Activated CD8-positive, alpha-beta T cell treated with anti-CD3 and anti-CD28 coated beads, Interleukin-2, amount 10 ng/mL, durations not matched to agents 7 days and 5 days (primary cell): ENCODE results near the gene SKA1. TPM values are rescaled to one million over a fixed set of nuclear protein-coding genes. Genes with fewer than 3 reads are reported as not detected.
"Not testable (repeated sequence)": the region's sequence is repeated elsewhere in the genome, so short reads cannot be mapped to it uniquely, and the experiment has no call there.

Source experiments
- ATAC-seq: fragments of 150-1000 bp; cut with Tn5 transposase; one replicate; pipeline ENCODE4 v1.10.0; 2021; ENCODE audit warnings: moderate library complexity
- CTCF ChIA-PET: fragments of 350-600 bp; sonication (Branson Sonifier 250); formaldehyde crosslinking; loops from one replicate; lab custom pipeline; 2021; ENCODE audit warnings: antibody characterized with exemption; lab: Charles Lee
- POLR2A ChIA-PET: fragments of 350-600 bp; sonication (Branson Sonifier 250); formaldehyde crosslinking; loops from one replicate; lab custom pipeline; 2021; ENCODE audit warnings: antibody characterized with exemption; lab: Charles Lee
- DNase-seq: peaks from one replicate; pipeline ENCODE4 v3.0.0-alpha.2; 2020
- H3K27ac Mint-ChIP-seq: one replicate; pipeline ENCODE4 v1.8.0; 2021; ENCODE audit warnings: mild to moderate bottlenecking, mixed read lengths
- H3K27me3 Mint-ChIP-seq: one replicate; pipeline ENCODE4 v1.8.0; 2021; ENCODE audit warnings: low read depth, mixed read lengths
- H3K36me3 Mint-ChIP-seq: one replicate; pipeline ENCODE4 v1.8.0; 2021; ENCODE audit warnings: low read depth, mixed read lengths
- H3K4me1 Mint-ChIP-seq: one replicate; pipeline ENCODE4 v1.8.0; 2021; ENCODE audit warnings: low read depth, mixed read lengths
- H3K4me3 Mint-ChIP-seq: one replicate; pipeline ENCODE4 v1.8.0; 2021; ENCODE audit warnings: mild to moderate bottlenecking, mixed read lengths
- H3K9me3 Mint-ChIP-seq: one replicate; pipeline ENCODE4 v1.8.0; 2022; ENCODE audit warnings: mixed read lengths; ENCODE audit not compliant: insufficient read depth
- total RNA-seq, 2 experiments: library from RNA; stranded (reverse); gene quantifications; one replicate each; pipeline ENCODE4 v1.2.3, GENCODE V29; 2021

SKA1 gene
- total RNA-seq, 2 experiments from 2014 or later = 46.3 to 48.9 TPM

DNA sequence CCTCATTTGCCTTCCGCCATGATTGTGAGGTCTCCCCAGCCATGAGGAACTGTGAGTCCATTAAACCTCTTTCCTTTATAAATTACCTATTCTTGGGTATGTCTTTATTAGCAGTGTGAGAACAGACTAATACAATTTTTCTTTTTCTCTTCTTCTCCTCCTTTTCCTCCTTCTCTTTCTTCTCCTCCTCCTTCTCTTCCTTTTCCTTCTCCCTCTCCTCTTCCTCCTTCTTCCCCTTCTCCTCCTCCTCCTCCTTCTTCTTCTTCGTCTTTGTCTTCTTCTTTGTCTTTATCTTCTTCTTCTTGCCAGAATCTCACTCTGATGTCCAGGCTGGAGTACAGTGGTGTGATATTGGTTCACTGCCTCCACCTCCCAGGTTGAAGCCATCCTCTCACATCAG lies 20.2 kb downstream of the SKA1 start:
- DNase-seq = no peak
- H3K27me3 Mint-ChIP-seq = peaks cover 11% of the 10 kb centered on the region
- H3K27ac Mint-ChIP-seq = no peak overlapping the region
- H3K4me1 Mint-ChIP-seq = no peaks in the 10 kb centered on the region
- POLR2A ChIA-PET = no interaction called here
- no peak for ATAC-seq
- H3K9me3 Mint-ChIP-seq = no peaks in the 10 kb centered on the region
- peaks cover 25% of the 10 kb centered on the region for H3K36me3 Mint-ChIP-seq
- CTCF ChIA-PET = no interaction called here
- H3K4me3 Mint-ChIP-seq = no peak overlapping the region

DNA sequence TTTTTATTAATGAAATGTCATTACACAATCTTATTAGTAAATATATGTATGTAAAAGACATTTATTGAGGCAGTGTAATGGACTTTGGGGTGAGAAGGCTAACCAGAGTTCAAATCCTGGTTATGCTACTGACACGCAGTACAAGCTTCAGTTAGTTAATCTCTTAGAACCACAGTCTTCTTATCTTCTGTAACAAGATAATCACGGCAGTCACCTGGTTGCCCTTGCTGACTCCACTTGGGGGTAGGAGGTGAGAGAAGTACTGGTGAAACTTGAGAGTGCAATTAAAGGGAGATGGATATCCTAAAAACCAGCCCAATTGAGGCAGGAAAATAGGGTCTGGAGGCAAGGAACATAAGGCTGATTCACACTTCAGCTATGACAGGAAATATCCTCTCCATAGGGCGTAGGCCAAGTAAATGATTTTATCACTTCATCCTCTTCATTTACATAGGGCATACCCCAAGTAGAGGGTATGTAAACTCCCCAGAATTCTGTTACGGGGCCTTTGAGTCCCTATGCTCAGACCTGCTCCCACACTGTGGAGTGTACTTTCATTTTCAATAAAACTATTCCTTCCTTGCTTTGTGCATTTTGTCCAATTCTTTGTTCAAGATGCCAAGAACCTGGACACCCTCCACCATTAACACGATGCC lies 21.3 kb downstream of the SKA1 start:
- DNase-seq (no peak), ATAC-seq (no peak)
- Mint-ChIP-seq H3K4me3 (no peak overlapping the region), H3K36me3 (peaks cover 20% of the 10 kb centered on the region), H3K27me3 (peaks cover 20% of the 10 kb centered on the region), H3K27ac (no peak overlapping the region), H3K4me1 (no peaks in the 10 kb centered on the region), H3K9me3 (no peaks in the 10 kb centered on the region)
- ChIA-PET POLR2A (no interaction called here), CTCF (no interaction called here)

DNA sequence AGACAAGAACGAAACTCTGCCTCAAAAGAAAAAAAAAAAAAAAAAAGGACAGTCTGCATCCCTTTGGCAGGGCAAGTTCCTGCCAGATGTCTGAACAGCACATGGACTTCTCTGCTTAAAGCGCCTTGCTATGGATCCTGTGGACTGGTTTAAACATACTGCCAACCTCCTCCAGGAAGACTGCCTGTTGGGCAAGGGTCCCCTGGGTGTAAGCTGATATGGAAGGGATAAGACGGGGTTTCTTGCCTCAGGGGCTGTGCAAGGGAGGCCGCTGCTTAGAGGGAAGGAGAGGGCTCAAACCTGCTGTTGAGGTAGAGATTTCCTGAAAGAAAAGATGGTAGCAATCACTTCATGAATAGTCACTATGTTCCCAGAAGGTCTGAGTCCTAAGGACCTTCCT lies 22.2 kb downstream of the SKA1 start:
- DNase-seq (no peak), ATAC-seq (no peak)
- H3K27me3 Mint-ChIP-seq = peaks cover 27% of the 10 kb centered on the region
- no peaks in the 10 kb centered on the region for H3K9me3 Mint-ChIP-seq
- H3K4me3 Mint-ChIP-seq = no peak overlapping the region
- POLR2A ChIA-PET = no interaction called here
- no peak overlapping the region for H3K27ac Mint-ChIP-seq
- H3K4me1 Mint-ChIP-seq = no peaks in the 10 kb centered on the region
- CTCF ChIA-PET = no interaction called here
- peaks cover 20% of the 10 kb centered on the region for H3K36me3 Mint-ChIP-seq

DNA sequence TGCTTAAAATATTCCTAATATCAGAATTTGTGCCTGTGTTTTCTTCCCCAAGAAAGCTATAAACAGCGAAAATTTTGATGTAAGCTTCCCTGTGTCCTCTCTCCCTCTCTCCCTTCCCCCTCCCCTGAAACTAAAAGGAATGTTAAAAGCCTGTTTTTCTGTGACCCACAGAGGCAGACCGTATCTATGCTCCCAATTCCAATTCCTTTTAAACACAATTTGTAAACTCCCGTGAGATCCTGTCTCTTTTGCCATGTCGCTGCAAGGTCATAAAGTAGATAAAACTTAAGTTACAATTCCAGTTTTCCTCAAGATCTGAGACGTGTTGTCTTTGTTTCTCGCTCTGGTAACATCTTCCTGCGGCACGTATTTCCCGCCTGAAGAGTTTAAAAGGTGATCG lies 23.3 kb downstream of the SKA1 start:
- H3K27ac Mint-ChIP-seq = no peak overlapping the region
- ATAC-seq (no peak), DNase-seq (no peak)
- no peak overlapping the region for H3K4me3 Mint-ChIP-seq
- ChIA-PET POLR2A (no interaction called here), CTCF (no interaction called here)
- no peaks in the 10 kb centered on the region for H3K9me3 Mint-ChIP-seq
- H3K27me3 Mint-ChIP-seq = peaks cover 38% of the 10 kb centered on the region
- H3K36me3 Mint-ChIP-seq = peaks cover 16% of the 10 kb centered on the region
- no peaks in the 10 kb centered on the region for H3K4me1 Mint-ChIP-seq

DNA sequence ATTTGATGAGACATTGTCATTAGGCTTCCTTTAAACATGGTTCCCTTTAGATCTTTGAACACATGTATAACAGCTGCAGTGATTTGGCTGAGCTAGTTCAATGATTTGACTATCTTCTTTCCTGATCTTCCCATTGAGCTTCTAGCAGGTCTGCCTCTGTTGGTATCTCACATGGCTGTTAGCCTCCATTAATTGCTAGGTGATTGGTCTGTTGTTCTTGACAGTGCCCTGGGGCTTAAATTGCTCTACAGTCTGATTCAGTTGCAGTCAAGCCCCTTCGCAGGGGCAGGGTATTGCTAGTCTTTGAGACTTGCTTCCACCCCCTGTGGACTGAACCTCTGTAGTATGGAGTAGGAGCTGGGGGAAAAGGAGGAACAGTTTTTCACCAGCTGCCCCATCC lies 24.1 kb downstream of the SKA1 start:
- Mint-ChIP-seq H3K27me3 (peaks cover 46% of the 10 kb centered on the region), H3K27ac (no peak overlapping the region)
- CTCF ChIA-PET = no interaction called here

DNA sequence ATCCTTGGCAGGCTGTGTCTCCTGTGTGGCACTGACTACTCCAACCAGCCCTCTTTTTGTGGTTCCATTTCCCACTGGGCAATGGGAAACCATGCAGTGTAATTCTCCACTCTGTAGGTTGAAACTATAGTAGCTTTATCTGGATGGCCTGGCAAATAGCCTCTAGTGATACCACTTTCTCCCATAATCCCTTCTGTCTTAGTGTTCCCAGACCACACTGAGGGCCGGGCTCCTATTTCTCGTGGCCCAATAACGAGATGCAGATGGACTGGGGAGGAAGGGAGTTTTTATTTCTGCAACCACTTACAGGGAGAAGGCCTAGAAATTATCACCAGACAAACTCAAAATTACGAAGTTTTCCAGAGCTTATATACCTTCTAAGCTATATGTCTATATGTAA lies 24.7 kb downstream of the SKA1 start:
- CTCF ChIA-PET = no interaction called here
- H3K27me3 Mint-ChIP-seq = peaks cover 52% of the 10 kb centered on the region
- POLR2A ChIA-PET = interaction anchor here (1.1 kb wide), 1 partner anchor 20 kb away, joined by 5 read pairs; no protein-coding TSS in a partner anchor
- H3K27ac Mint-ChIP-seq = no peak overlapping the region
- no peaks in the 10 kb centered on the region for H3K9me3 Mint-ChIP-seq
- no peaks in the 10 kb centered on the region for H3K4me1 Mint-ChIP-seq
- no peak for DNase-seq
- ATAC-seq = no peak
- no peak overlapping the region for H3K4me3 Mint-ChIP-seq
- H3K36me3 Mint-ChIP-seq = peaks cover 5% of the 10 kb centered on the region

More for the DNA sequence above, 24.1 kb downstream of the SKA1 start:
- Mint-ChIP-seq H3K9me3 (no peaks in the 10 kb centered on the region), H3K36me3 (peaks cover 9% of the 10 kb centered on the region), H3K4me1 (no peaks in the 10 kb centered on the region), H3K4me3 (no peak overlapping the region)
- POLR2A ChIA-PET = interaction anchor here (1.1 kb wide), 1 partner anchor 19 kb away, joined by 5 read pairs; no protein-coding TSS in a partner anchor
- DNase-seq (no peak), ATAC-seq (no peak)

DNA sequence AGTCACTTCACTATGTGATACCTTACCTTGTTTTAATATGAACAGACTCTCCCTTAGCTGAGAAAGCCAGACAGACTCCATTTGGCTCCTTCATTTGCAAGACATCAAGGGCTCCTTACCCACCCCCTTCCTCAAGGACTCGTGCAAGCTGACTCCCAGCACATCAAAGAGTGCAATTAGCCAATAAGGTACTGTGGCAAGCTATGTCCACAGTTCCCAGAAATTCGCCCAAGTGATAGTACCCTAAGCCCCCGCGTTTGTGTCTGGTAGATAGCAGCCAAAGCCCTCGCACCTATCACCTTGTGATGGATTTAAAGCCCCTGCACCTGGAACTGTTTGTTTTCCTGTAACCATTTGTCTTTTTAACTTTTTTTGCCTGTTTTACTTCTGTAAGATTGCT lies 25.6 kb downstream of the SKA1 start:
- CTCF ChIA-PET, H3K4me1 Mint-ChIP-seq, H3K9me3 Mint-ChIP-seq, POLR2A ChIA-PET, DNase-seq, H3K4me3 Mint-ChIP-seq, ATAC-seq, H3K27ac Mint-ChIP-seq, H3K36me3 Mint-ChIP-seq: not testable (repeated sequence)
- peaks cover 57% of the 10 kb centered on the region for H3K27me3 Mint-ChIP-seq

DNA sequence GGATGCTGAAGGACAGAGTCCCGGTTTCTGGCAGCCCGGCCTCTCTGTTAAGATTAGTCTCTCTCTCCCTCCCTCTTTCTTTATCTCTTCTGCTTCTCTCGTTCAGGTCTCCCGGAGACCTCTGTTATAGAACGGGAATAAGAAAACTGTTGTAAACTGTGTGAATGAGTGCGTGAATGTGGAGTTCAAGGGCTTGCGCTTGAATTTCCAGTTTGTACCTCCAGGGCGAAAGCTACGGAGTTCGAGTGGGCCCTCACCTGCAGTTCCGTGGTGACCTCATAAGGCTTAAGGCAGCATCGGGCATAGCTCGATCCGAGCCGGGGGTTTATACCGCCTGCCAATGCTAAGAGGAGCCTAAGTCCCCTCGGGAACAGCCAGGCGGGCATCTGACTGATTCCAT lies 26.4 kb downstream of the SKA1 start:
- CTCF ChIA-PET = no interaction called here
- DNase-seq = no peak
- H3K27ac Mint-ChIP-seq = no peak overlapping the region
- peaks cover 60% of the 10 kb centered on the region for H3K27me3 Mint-ChIP-seq
- ATAC-seq = no peak
- no peaks in the 10 kb centered on the region for H3K36me3 Mint-ChIP-seq
- H3K4me1 Mint-ChIP-seq = no peaks in the 10 kb centered on the region
- H3K9me3 Mint-ChIP-seq = no peaks in the 10 kb centered on the region
- H3K4me3 Mint-ChIP-seq = no peak overlapping the region
- POLR2A ChIA-PET = no interaction called here

DNA sequence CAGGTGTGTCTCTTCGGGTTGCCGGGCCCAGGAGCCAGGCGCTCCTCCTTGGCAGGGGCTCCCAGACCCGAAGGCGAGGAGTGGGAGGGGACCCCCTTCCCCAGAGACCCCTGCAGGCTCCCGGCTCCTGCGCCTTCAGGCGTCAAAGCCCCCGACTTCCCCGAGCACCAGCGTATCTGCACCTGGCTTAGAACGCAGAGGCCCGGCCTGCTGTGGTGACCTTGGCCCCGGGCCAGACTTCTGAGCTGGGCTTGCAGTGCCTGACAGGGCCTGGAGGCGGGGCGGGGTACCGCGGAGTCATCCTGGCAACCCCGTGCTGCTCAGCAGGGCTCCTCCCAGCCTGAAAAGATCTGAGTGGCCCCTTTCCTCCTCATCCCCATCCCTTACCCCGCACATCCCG lies 27.0 kb downstream of the SKA1 start:
- ChIA-PET CTCF (no interaction called here), POLR2A (no interaction called here)
- Mint-ChIP-seq H3K4me3 (no peak overlapping the region), H3K36me3 (no peaks in the 10 kb centered on the region), H3K4me1 (no peaks in the 10 kb centered on the region), H3K27me3 (peaks cover 62% of the 10 kb centered on the region), H3K9me3 (no peaks in the 10 kb centered on the region), H3K27ac (no peak overlapping the region)
- ATAC-seq (no peak), DNase-seq (no peak)

DNA sequence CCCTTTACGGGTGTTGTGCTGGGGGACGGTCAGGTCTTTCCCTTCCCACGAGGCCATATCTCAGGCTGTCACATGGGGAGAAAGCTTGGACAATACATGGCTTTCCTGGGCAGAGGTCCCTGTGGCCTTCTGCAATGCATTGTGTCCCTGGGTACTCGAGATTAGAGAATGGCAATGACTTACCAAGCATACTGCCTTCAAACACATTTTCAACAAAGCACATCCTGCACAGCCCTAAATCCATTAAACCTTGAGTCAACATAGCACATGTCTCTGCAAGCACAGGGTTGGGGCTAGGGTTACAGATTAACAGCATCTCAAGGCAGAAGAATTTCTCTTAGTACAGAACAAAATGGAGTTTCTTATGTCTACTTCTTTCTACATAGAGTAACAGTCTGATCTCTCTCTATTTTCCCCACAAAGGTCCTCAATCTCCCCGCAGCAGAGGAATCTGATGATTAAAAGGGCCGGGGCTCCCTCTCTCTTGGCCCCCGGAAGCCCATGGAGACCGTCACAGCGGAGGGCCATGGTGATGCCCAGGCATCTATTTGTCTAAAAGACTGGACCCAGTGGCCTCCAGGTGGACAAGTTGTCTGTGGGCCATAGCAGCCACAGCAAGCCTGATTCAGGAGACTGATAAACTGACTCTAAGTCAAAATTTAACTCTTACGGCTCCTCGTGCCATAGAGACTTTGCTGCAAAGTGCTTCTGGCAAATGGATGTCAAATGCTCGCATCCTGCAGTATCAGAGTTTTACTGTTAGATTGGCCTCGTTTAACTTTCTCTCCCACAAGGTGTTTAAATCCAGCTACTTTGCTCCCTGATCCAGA lies 30.1 kb downstream of the SKA1 start:
- DNase-seq, ATAC-seq, H3K27ac Mint-ChIP-seq, H3K36me3 Mint-ChIP-seq, H3K9me3 Mint-ChIP-seq, POLR2A ChIA-PET, CTCF ChIA-PET, H3K4me1 Mint-ChIP-seq, H3K4me3 Mint-ChIP-seq: not testable (repeated sequence)
- peaks cover 66% of the 10 kb centered on the region for H3K27me3 Mint-ChIP-seq

DNA sequence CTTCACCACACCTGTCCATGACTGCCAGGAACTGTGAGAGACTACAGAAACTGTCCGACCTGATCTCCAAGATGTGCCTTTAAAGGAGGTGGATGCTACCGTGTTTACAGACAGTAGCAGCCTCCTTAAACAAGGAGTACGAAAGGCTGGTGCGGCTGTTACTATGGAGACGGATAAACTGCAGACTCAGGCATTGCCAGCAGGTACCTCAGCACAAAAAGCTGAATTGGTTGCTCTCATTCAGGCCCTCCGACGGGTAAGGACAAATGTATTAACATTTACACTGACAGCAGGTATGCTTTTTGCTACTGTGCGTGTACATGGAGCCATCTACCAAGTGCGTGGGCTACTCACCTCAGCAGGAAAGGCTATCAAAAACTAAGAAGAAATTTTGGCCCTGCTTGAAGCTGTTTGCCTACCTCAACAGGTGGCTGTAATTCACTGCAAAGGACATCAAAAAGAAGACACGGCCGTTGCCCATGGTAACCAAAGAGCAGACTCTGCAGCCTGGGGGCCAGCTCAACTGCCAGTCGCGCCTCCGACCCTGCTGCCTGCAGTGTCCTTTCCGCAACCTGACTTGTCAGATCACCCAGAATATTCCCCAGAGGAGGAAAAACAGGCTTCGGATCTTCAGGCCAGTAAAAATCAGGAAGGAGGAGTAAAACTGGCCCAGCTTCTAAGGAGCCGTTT lies 30.9 kb downstream of the SKA1 start:
- no peaks in the 10 kb centered on the region for H3K4me1 Mint-ChIP-seq
- H3K4me3 Mint-ChIP-seq = no peak overlapping the region
- POLR2A ChIA-PET = no interaction called here
- no peaks in the 10 kb centered on the region for H3K36me3 Mint-ChIP-seq
- H3K9me3 Mint-ChIP-seq = no peaks in the 10 kb centered on the region
- peaks cover 61% of the 10 kb centered on the region for H3K27me3 Mint-ChIP-seq
- ATAC-seq (no peak), DNase-seq (no peak)
- no peak overlapping the region for H3K27ac Mint-ChIP-seq
- CTCF ChIA-PET = no interaction called here

DNA sequence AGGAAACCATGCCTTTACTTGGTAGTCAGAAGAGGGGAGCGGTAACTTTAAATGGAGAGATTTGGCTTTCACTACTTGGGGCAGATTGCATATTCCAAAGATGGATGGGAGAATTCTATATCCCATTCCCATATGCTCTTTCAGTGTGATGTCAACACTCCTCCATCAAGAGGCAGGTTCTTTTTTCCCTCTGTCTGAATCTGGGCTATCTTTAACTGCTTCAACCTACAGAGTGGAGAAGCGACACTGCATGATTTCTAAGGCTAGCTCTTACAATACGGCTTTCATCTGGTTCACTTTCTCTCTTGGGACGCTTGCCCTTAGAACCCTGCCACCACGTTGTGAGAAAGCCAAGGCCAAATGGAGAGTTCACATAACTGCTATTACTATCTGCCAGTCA lies 34.4 kb downstream of the SKA1 start:
- peaks cover 44% of the 10 kb centered on the region for H3K27me3 Mint-ChIP-seq
- POLR2A ChIA-PET = no interaction called here

More for the DNA sequence above, 34.4 kb downstream of the SKA1 start:
- no peak overlapping the region for H3K27ac Mint-ChIP-seq
- CTCF ChIA-PET = no interaction called here
- H3K4me3 Mint-ChIP-seq = no peak overlapping the region
- ATAC-seq (no peak), DNase-seq (no peak)
- H3K4me1 Mint-ChIP-seq = no peaks in the 10 kb centered on the region
- no peaks in the 10 kb centered on the region for H3K9me3 Mint-ChIP-seq
- H3K36me3 Mint-ChIP-seq = no peaks in the 10 kb centered on the region
